ENCODE data around the gene L3MBTL4. TPM values are rescaled to one million over a fixed set of nuclear protein-coding genes. Genes with fewer than 3 reads are reported as not detected.
A peak's percentile ranks its signal among the peaks of the same experiment; 100 is the strongest.

Gene L3MBTL4
- polyA plus RNA-seq, 4 donors: 2.6 to 6.5 (median 3.6) TPM

DNA sequence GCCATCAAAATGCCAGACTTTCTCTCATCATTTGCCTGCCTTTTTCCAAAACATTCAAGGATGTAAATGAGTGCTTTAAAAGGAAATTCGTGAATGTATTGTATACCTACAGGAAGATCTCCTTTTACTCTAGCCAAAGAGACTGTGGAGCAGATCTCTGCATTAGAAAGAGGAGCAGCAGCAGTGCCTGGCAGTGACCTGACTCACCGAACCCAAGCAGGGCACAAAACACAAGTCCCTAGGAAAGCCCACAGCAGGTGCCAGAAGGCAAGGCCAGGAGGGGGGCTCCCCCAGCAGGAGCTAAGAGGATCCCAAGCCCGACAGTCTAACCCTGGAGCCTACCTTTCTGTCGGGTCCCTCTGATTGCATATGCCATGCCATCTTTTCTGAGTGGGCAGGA lies 47.9 kb downstream of the L3MBTL4 start:
- Histone ChIP-seq H3K27me3 (ENCODE audit: control insufficient read depth in 3 of 3, insufficient read depth in 3 of 3, low read length in 3 of 3) (no peaks in the 10 kb centered on the region), H3K27ac (ENCODE audit: low read depth in 1 of 3, low read length in 2 of 3) (no peak overlapping the region), H3K9me3 (ENCODE audit: control insufficient read depth in 2 of 2, insufficient read depth in 1 of 2, low read depth in 1 of 2, low read length in 1 of 2) (no peaks in the 10 kb centered on the region), H3K4me1 (ENCODE audit: control insufficient read depth in 3 of 3, insufficient read depth in 2 of 3, low read depth in 1 of 3, low read length in 2 of 3) (peaks cover 0 to 5% (median 0%) of the 10 kb centered on the region in 3 donors), H3K4me3 (ENCODE audit: low read depth in 1 of 3, low read length in 3 of 3) (no peak overlapping the region), H3K36me3 (ENCODE audit: control insufficient read depth in 3 of 3, insufficient read depth in 2 of 3, low read depth in 1 of 3, low read length in 3 of 3) (no peaks in the 10 kb centered on the region)
- DNase-seq: no peak
- no peak for FAIRE-seq
- WGBS, 3 donors: 62 to 86% (median 70%) methylated on average over 4 of the region's 4 CpGs

DNA sequence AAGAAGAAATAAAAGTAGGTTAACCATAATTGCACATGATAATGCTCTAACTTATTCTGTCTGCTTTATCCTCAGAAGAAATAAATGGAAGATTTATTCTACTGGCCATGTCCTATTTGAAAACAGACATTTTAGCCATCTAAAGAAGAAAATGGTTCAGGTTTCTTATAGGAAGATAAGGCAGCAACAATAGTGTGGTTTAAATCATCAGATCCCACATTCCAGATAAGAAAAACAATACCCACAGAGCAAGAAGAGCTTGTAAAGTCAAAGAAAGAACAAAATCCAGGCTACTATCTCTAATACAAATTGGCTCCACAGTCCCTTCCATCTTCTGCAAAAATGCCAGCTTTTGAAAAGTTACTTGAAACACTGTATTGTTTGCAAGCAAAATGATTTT lies 49.3 kb downstream of the L3MBTL4 start:
- H3K4me3 ChIP-seq (ENCODE audit: low read depth in 1 of 3, low read length in 3 of 3): no peak overlapping the region
- no peaks in the 10 kb centered on the region for H3K36me3 ChIP-seq (ENCODE audit: control insufficient read depth in 3 of 3, insufficient read depth in 2 of 3, low read depth in 1 of 3, low read length in 3 of 3)
- H3K27ac ChIP-seq (ENCODE audit: low read depth in 1 of 3, low read length in 2 of 3): no peak overlapping the region
- FAIRE-seq (no peak), DNase-seq (no peak)
- no peaks in the 10 kb centered on the region for H3K27me3 ChIP-seq (ENCODE audit: control insufficient read depth in 3 of 3, insufficient read depth in 3 of 3, low read length in 3 of 3)
- no peaks in the 10 kb centered on the region for H3K9me3 ChIP-seq (ENCODE audit: control insufficient read depth in 2 of 2, insufficient read depth in 1 of 2, low read depth in 1 of 2, low read length in 1 of 2)
- H3K4me1 ChIP-seq (ENCODE audit: control insufficient read depth in 3 of 3, insufficient read depth in 2 of 3, low read depth in 1 of 3, low read length in 2 of 3): peaks cover 0 to 3% (median 0%) of the 10 kb centered on the region in 3 donors

DNA sequence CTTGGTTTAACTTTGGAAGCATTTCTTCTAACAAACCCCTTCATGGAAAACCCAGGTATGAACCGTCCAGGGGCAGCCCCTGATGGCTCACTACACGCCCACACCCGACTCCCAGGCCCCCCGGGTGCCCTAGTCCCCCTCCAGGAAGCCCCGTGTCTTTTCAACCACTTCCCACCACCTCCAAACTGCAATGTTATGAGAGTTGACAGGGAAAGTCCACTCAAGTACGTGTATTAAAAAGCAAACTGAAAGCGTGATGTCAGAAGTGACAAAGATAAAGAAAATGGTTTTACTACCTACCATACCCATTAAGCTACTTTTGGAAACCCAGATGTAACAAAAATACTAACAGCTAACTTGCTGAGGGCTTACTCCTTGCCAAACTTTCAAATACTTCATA lies 51.5 kb downstream of the L3MBTL4 start:
- no peak for FAIRE-seq
- no peak overlapping the region for H3K4me3 ChIP-seq (ENCODE audit: low read depth in 1 of 3, low read length in 3 of 3)
- no peaks in the 10 kb centered on the region for H3K9me3 ChIP-seq (ENCODE audit: control insufficient read depth in 2 of 2, insufficient read depth in 1 of 2, low read depth in 1 of 2, low read length in 1 of 2)
- H3K27me3 ChIP-seq (ENCODE audit: control insufficient read depth in 3 of 3, insufficient read depth in 3 of 3, low read length in 3 of 3): no peaks in the 10 kb centered on the region
- no peaks in the 10 kb centered on the region for H3K4me1 ChIP-seq (ENCODE audit: control insufficient read depth in 3 of 3, insufficient read depth in 2 of 3, low read depth in 1 of 3, low read length in 2 of 3)
- no peaks in the 10 kb centered on the region for H3K36me3 ChIP-seq (ENCODE audit: control insufficient read depth in 3 of 3, insufficient read depth in 2 of 3, low read depth in 1 of 3, low read length in 3 of 3)
- WGBS, 3 donors: 59 to 75% (median 71%) methylated on average over 7 of the region's 7 CpGs
- no peak overlapping the region for H3K27ac ChIP-seq (ENCODE audit: low read depth in 1 of 3, low read length in 2 of 3)
- no peak for DNase-seq

DNA sequence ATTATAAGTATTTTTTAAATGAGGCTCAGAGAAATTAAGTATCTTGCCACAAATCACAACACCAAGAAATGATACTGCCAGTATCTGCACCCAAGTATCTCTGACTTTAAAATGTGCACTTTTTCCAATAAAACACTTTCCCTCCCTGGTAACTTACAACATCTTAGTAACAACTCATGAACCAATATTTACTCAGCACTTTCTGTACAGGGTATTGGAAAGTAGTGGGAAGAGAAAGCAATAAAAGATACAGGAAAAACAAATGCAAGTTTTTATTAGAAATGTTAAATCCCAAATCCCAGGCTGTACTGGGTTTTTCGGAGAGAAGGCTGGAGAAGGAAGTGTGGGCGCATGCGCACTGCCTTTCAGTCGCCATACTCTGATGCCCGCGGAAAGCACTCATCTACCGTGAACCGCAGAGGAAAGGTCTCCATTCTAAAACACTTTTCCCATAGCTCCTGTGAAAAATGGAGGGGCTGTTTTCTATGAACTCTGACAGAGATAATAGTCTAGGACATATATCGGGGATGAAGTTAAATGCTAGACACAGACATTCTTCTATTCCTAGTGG lies 52.1 kb downstream of the L3MBTL4 start:
- Histone ChIP-seq H3K4me3 (ENCODE audit: low read depth in 1 of 3, low read length in 3 of 3) (no peak overlapping the region), H3K9me3 (ENCODE audit: control insufficient read depth in 2 of 2, insufficient read depth in 1 of 2, low read depth in 1 of 2, low read length in 1 of 2) (no peaks in the 10 kb centered on the region), H3K4me1 (ENCODE audit: control insufficient read depth in 3 of 3, insufficient read depth in 2 of 3, low read depth in 1 of 3, low read length in 2 of 3) (no peaks in the 10 kb centered on the region), H3K27ac (ENCODE audit: low read depth in 1 of 3, low read length in 2 of 3) (no peak overlapping the region), H3K36me3 (ENCODE audit: control insufficient read depth in 3 of 3, insufficient read depth in 2 of 3, low read depth in 1 of 3, low read length in 3 of 3) (no peaks in the 10 kb centered on the region), H3K27me3 (ENCODE audit: control insufficient read depth in 3 of 3, insufficient read depth in 3 of 3, low read length in 3 of 3) (no peaks in the 10 kb centered on the region)
- 97 to 98% (median 98%) methylated on average over 9 of the region's 9 CpGs for WGBS, 3 donors
- FAIRE-seq: no peak
- no peak for DNase-seq

DNA sequence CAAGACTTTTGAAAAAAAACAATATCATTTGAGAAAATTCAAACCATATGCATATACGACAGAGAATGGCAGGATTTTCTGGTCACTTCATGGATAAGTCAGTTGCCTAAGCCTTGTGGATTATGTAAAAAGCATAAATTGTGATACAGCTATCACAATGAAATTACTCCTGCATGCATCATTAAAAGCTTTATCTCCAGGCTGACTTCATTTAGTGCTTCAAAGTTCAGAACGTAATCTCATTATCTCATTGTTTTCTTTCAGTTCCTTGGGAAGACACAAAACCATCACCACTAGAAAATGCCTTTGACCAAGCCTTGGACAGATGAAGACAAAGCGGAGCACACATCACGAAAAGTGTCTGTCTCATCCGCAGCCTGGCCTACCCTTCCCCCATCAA lies 57.0 kb downstream of the L3MBTL4 start:
- FAIRE-seq (no peak), DNase-seq (peak in 1 of 2 donors; percentile 33)
- WGBS, 3 donors: 58 to 79% (median 70%) methylated on average over 5 of the region's 5 CpGs
- Histone ChIP-seq H3K27ac (ENCODE audit: low read depth in 1 of 3, low read length in 2 of 3) (no peak overlapping the region), H3K36me3 (ENCODE audit: control insufficient read depth in 3 of 3, insufficient read depth in 2 of 3, low read depth in 1 of 3, low read length in 3 of 3) (no peaks in the 10 kb centered on the region), H3K27me3 (ENCODE audit: control insufficient read depth in 3 of 3, insufficient read depth in 3 of 3, low read length in 3 of 3) (no peaks in the 10 kb centered on the region), H3K4me1 (ENCODE audit: control insufficient read depth in 3 of 3, insufficient read depth in 2 of 3, low read depth in 1 of 3, low read length in 2 of 3) (no peaks in the 10 kb centered on the region), H3K9me3 (ENCODE audit: control insufficient read depth in 2 of 2, insufficient read depth in 1 of 2, low read depth in 1 of 2, low read length in 1 of 2) (no peaks in the 10 kb centered on the region), H3K4me3 (ENCODE audit: low read depth in 1 of 3, low read length in 3 of 3) (no peak overlapping the region)

DNA sequence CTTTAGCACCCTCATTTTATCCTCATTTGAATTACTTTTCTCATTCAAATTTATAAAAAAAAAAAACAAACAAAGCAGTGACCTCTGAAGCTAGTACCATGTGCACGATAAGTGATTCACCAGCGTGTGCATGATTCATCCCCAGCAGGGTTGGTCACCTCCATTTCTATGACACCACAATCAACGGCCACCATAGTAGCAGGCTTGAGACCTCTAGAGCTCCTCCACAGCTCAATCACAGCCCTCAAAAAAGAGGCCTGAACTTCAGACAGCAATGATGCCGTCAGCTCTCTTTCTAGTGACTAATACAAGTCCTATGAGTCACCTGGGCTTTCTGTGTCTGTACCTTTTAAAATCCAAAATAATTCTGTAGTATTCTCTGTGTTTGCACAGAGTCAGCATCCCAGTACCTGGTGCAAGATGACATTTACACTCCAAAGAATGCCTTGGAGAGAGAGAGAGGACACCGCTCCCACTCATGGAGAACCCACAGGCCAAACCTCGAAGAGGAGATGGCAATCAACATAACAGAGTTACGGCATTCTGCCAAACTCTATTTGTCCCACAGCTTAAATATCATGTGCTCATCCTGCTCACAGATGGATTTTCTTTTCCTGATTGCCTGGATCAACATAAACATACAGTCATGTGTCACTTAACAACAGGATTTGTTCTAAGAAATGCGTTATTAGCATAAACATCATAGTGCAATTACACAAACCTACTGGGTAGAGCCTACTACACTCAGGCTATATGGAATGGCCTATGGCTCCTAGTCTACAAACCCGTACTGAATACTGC lies 58.7 kb downstream of the L3MBTL4 start:
- FAIRE-seq (no peak), DNase-seq (peak in 1 of 2 donors; percentile 57)
- Histone ChIP-seq H3K9me3 (ENCODE audit: control insufficient read depth in 2 of 2, insufficient read depth in 1 of 2, low read depth in 1 of 2, low read length in 1 of 2) (no peaks in the 10 kb centered on the region), H3K4me3 (ENCODE audit: low read depth in 1 of 3, low read length in 3 of 3) (no peak overlapping the region), H3K27me3 (ENCODE audit: control insufficient read depth in 3 of 3, insufficient read depth in 3 of 3, low read length in 3 of 3) (no peaks in the 10 kb centered on the region), H3K4me1 (ENCODE audit: control insufficient read depth in 3 of 3, insufficient read depth in 2 of 3, low read depth in 1 of 3, low read length in 2 of 3) (no peaks in the 10 kb centered on the region), H3K36me3 (ENCODE audit: control insufficient read depth in 3 of 3, insufficient read depth in 2 of 3, low read depth in 1 of 3, low read length in 3 of 3) (no peaks in the 10 kb centered on the region), H3K27ac (ENCODE audit: low read depth in 1 of 3, low read length in 2 of 3) (no peak overlapping the region)
- 61 to 75% (median 70%) methylated on average over 9 of the region's 9 CpGs for whole genome bisulfite sequencing, 3 donors

DNA sequence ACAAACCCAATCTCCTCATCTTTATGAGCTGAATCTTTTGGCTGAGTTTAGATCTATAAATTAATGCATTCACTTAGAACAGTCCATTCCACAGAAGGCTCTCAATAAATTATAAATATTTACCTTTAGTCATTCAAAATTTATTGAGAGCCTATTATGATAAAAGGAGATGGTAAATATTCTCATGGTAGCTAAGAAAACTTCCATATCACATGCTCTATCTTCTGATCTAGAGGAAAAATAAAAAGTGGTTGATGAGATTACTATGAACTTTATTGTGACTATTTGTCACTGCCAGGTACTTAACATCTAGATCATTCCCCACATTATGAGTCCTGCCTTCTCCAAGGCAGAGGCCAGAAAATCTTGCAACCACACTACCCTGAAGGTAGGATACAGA lies 62.4 kb downstream of the L3MBTL4 start:
- peaks cover 0 to 5% of the 10 kb centered on the region in 2 donors for H3K9me3 ChIP-seq (ENCODE audit: control insufficient read depth in 2 of 2, insufficient read depth in 1 of 2, low read depth in 1 of 2, low read length in 1 of 2)
- no peaks in the 10 kb centered on the region for H3K27me3 ChIP-seq (ENCODE audit: control insufficient read depth in 3 of 3, insufficient read depth in 3 of 3, low read length in 3 of 3)
- H3K36me3 ChIP-seq (ENCODE audit: control insufficient read depth in 3 of 3, insufficient read depth in 2 of 3, low read depth in 1 of 3, low read length in 3 of 3): no peaks in the 10 kb centered on the region
- H3K27ac ChIP-seq (ENCODE audit: low read depth in 1 of 3, low read length in 2 of 3): no peak overlapping the region
- no peak for FAIRE-seq
- no peak overlapping the region for H3K4me3 ChIP-seq (ENCODE audit: low read depth in 1 of 3, low read length in 3 of 3)
- H3K4me1 ChIP-seq (ENCODE audit: control insufficient read depth in 3 of 3, insufficient read depth in 2 of 3, low read depth in 1 of 3, low read length in 2 of 3): no peaks in the 10 kb centered on the region
- no peak for DNase-seq

DNA sequence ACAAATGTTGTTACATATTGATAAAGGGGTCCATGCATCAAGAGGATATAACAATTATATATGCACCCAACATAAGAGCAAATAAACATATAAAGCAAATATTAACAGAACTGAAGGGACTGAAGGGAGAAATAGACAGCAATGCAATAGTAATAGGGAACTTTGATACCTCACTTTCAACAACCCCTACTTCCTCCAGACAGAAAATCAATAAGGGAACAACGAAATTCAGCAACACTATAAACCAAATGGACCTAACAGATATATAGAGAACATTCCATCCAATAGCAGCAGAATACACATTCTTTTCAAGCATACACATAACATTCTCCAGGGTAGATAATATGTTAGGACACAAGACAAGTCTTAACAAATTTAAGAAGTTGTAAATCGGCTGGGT lies 71.7 kb downstream of the L3MBTL4 start:
- DNase-seq (no peak), FAIRE-seq (no peak)
- Histone ChIP-seq H3K36me3 (ENCODE audit: control insufficient read depth in 3 of 3, insufficient read depth in 2 of 3, low read depth in 1 of 3, low read length in 3 of 3) (no peaks in the 10 kb centered on the region), H3K9me3 (ENCODE audit: control insufficient read depth in 2 of 2, insufficient read depth in 1 of 2, low read depth in 1 of 2, low read length in 1 of 2) (peaks cover 0 to 13% of the 10 kb centered on the region in 2 donors), H3K4me1 (ENCODE audit: control insufficient read depth in 3 of 3, insufficient read depth in 2 of 3, low read depth in 1 of 3, low read length in 2 of 3) (no peaks in the 10 kb centered on the region), H3K27ac (ENCODE audit: low read depth in 1 of 3, low read length in 2 of 3) (no peak overlapping the region), H3K4me3 (ENCODE audit: low read depth in 1 of 3, low read length in 3 of 3) (no peak overlapping the region), H3K27me3 (ENCODE audit: control insufficient read depth in 3 of 3, insufficient read depth in 3 of 3, low read length in 3 of 3) (no peaks in the 10 kb centered on the region)
- WGBS, 3 donors: 62 to 88% (median 81%) methylated on average over 2 of the region's 2 CpGs

DNA sequence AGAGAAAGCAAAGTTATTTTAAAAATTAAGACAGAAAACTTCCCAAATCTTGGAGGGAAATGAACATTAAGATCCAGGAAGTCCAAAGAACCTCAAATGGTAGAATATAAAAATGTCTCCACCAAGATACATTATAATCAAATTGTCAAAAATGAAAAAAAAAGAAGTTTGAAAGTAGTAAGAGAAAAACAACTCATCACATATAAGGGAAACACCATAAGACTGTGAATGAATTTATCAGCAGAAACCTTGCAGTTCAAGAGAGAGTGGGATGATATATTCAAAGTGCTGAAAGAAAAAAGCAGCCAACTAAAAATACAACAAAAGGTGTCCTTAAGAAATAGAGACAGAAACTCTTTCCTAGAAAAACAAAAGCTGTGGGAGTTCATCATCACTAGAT lies 73.0 kb downstream of the L3MBTL4 start:
- Histone ChIP-seq H3K27ac (ENCODE audit: low read depth in 1 of 3, low read length in 2 of 3) (no peak overlapping the region), H3K9me3 (ENCODE audit: control insufficient read depth in 2 of 2, insufficient read depth in 1 of 2, low read depth in 1 of 2, low read length in 1 of 2) (peaks cover 0 to 13% of the 10 kb centered on the region in 2 donors), H3K4me1 (ENCODE audit: control insufficient read depth in 3 of 3, insufficient read depth in 2 of 3, low read depth in 1 of 3, low read length in 2 of 3) (no peaks in the 10 kb centered on the region), H3K27me3 (ENCODE audit: control insufficient read depth in 3 of 3, insufficient read depth in 3 of 3, low read length in 3 of 3) (no peaks in the 10 kb centered on the region), H3K4me3 (ENCODE audit: low read depth in 1 of 3, low read length in 3 of 3) (no peak overlapping the region), H3K36me3 (ENCODE audit: control insufficient read depth in 3 of 3, insufficient read depth in 2 of 3, low read depth in 1 of 3, low read length in 3 of 3) (no peaks in the 10 kb centered on the region)
- FAIRE-seq (no peak), DNase-seq (no peak)

Data from small intestine (tissue), 7 donors.